ENCODE data around the gene OTUD3.

DNA sequence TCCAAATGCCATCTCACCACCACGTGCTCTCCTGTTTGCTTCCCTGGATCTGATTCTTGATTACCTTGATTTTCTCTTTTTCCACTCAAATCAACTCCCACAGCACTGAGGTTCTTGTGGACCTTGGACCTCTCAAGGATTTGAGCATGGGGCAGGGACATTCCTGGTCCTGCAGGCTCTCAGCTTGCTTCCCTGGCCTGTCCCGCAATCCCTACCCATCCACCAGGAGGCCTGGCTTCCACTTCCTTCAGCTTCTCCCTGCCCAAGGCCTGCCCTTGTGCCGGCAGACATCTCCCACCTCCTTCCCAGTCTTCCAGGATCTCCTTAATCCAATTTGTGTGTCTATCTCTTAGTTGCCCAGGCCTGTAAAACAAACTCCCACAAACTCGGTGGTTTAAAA lies 75.6 kb downstream of the OTUD3 start:
- TF ChIP-seq, protein P1, sequence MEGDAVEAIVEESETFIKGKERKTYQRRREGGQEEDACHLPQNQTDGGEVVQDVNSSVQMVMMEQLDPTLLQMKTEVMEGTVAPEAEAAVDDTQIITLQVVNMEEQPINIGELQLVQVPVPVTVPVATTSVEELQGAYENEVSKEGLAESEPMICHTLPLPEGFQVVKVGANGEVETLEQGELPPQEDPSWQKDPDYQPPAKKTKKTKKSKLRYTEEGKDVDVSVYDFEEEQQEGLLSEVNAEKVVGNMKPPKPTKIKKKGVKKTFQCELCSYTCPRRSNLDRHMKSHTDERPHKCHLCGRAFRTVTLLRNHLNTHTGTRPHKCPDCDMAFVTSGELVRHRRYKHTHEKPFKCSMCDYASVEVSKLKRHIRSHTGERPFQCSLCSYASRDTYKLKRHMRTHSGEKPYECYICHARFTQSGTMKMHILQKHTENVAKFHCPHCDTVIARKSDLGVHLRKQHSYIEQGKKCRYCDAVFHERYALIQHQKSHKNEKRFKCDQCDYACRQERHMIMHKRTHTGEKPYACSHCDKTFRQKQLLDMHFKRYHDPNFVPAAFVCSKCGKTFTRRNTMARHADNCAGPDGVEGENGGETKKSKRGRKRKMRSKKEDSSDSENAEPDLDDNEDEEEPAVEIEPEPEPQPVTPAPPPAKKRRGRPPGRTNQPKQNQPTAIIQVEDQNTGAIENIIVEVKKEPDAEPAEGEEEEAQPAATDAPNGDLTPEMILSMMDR (IDR thresholded peaks at IDR 0.05; ENCODE audit: insufficient read depth, low read length): no peak
- TF ChIP-seq, protein P2, sequence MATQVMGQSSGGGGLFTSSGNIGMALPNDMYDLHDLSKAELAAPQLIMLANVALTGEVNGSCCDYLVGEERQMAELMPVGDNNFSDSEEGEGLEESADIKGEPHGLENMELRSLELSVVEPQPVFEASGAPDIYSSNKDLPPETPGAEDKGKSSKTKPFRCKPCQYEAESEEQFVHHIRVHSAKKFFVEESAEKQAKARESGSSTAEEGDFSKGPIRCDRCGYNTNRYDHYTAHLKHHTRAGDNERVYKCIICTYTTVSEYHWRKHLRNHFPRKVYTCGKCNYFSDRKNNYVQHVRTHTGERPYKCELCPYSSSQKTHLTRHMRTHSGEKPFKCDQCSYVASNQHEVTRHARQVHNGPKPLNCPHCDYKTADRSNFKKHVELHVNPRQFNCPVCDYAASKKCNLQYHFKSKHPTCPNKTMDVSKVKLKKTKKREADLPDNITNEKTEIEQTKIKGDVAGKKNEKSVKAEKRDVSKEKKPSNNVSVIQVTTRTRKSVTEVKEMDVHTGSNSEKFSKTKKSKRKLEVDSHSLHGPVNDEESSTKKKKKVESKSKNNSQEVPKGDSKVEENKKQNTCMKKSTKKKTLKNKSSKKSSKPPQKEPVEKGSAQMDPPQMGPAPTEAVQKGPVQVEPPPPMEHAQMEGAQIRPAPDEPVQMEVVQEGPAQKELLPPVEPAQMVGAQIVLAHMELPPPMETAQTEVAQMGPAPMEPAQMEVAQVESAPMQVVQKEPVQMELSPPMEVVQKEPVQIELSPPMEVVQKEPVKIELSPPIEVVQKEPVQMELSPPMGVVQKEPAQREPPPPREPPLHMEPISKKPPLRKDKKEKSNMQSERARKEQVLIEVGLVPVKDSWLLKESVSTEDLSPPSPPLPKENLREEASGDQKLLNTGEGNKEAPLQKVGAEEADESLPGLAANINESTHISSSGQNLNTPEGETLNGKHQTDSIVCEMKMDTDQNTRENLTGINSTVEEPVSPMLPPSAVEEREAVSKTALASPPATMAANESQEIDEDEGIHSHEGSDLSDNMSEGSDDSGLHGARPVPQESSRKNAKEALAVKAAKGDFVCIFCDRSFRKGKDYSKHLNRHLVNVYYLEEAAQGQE (IDR thresholded peaks at IDR 0.05; ENCODE audit: insufficient replicate concordance, low read depth): no peak
- TF ChIP-seq POLR2AphosphoS5 (IDR thresholded peaks at IDR 0.05; ENCODE audit: low read depth) (no peak), GABPA (IDR thresholded peaks at IDR 0.05; ENCODE audit: low read depth) (no peak)

Data from HL-60 (cell line).